ENCODE data around the gene CYB5R4. TPM values are rescaled to one million over a fixed set of nuclear protein-coding genes. Genes with fewer than 3 reads are reported as not detected.

CYB5R4 gene
- total RNA-seq, 1 experiment from 2014 or later: 12.5 TPM

DNA sequence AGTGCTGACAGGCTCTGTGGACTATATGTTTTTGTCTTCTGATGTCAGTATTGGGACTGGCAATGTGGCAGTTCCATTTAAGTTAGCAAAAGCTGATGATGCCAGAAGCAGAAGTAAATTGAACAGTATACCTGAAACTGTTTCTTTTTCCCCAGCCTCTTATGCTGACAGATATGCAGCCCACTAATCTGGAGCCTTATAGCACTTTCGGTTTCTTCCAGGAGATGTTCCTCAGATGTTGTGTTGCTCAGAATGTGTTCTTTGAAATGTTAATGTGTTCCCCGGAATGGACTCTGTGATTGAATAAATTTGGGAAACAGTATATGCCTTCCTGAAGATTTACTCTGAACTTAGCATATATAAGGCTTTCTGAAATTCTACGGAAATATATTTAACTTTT is 93.3 kb downstream of the CYB5R4 start:
- peak overlapping the region; percentile 20; the same call in 1 of the 2 replicates for H3K4me3 Mint-ChIP-seq
- peaks cover 8% of the 10 kb centered on the region for H3K9me3 Mint-ChIP-seq
- H3K27ac Mint-ChIP-seq: peak overlapping the region; percentile 65; the same call in 1 of the 2 replicates
- ChIA-PET POLR2A (no interaction called here), CTCF (no interaction called here)
- ATAC-seq: peak; percentile 86
- peaks cover 40% of the 10 kb centered on the region for H3K4me1 Mint-ChIP-seq
- no peak for DNase-seq (ENCODE audit: low spot score)
- TF ChIP-seq, protein P1, sequence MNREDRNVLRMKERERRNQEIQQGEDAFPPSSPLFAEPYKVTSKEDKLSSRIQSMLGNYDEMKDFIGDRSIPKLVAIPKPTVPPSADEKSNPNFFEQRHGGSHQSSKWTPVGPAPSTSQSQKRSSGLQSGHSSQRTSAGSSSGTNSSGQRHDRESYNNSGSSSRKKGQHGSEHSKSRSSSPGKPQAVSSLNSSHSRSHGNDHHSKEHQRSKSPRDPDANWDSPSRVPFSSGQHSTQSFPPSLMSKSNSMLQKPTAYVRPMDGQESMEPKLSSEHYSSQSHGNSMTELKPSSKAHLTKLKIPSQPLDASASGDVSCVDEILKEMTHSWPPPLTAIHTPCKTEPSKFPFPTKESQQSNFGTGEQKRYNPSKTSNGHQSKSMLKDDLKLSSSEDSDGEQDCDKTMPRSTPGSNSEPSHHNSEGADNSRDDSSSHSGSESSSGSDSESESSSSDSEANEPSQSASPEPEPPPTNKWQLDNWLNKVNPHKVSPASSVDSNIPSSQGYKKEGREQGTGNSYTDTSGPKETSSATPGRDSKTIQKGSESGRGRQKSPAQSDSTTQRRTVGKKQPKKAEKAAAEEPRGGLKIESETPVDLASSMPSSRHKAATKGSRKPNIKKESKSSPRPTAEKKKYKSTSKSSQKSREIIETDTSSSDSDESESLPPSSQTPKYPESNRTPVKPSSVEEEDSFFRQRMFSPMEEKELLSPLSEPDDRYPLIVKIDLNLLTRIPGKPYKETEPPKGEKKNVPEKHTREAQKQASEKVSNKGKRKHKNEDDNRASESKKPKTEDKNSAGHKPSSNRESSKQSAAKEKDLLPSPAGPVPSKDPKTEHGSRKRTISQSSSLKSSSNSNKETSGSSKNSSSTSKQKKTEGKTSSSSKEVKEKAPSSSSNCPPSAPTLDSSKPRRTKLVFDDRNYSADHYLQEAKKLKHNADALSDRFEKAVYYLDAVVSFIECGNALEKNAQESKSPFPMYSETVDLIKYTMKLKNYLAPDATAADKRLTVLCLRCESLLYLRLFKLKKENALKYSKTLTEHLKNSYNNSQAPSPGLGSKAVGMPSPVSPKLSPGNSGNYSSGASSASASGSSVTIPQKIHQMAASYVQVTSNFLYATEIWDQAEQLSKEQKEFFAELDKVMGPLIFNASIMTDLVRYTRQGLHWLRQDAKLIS (CRISPR knock-in tag; IDR thresholded peaks at IDR 0.05; ENCODE audit: borderline replicate concordance): no peak
- TF ChIP-seq GTF2I (CRISPR knock-in tag; conservative IDR thresholded peaks at IDR 0.05) (no peak), ZBTB21 (CRISPR knock-in tag; IDR thresholded peaks at IDR 0.05; ENCODE audit: borderline replicate concordance) (no peak), ESRRA (CRISPR knock-in tag; IDR thresholded peaks at IDR 0.05; ENCODE audit: borderline replicate concordance) (no peak), GABPB1 (CRISPR knock-in tag; IDR thresholded peaks at IDR 0.05) (no peak), JUN (CRISPR knock-in tag; IDR thresholded peaks at IDR 0.05) (no peak), RELA (CRISPR knock-in tag; IDR thresholded peaks at IDR 0.05; ENCODE audit: borderline replicate concordance) (no peak), NFYB (CRISPR knock-in tag; conservative IDR thresholded peaks at IDR 0.05; ENCODE audit: low read depth) (no peak)
- TF ChIP-seq, protein P2, sequence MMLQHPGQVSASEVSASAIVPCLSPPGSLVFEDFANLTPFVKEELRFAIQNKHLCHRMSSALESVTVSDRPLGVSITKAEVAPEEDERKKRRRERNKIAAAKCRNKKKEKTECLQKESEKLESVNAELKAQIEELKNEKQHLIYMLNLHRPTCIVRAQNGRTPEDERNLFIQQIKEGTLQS (CRISPR knock-in tag; conservative IDR thresholded peaks at IDR 0.05): no peak
- TF ChIP-seq, protein P3, sequence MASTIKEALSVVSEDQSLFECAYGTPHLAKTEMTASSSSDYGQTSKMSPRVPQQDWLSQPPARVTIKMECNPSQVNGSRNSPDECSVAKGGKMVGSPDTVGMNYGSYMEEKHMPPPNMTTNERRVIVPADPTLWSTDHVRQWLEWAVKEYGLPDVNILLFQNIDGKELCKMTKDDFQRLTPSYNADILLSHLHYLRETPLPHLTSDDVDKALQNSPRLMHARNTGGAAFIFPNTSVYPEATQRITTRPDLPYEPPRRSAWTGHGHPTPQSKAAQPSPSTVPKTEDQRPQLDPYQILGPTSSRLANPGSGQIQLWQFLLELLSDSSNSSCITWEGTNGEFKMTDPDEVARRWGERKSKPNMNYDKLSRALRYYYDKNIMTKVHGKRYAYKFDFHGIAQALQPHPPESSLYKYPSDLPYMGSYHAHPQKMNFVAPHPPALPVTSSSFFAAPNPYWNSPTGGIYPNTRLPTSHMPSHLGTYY (CRISPR knock-in tag; IDR thresholded peaks at IDR 0.05): no peak
- TF ChIP-seq, protein P4, sequence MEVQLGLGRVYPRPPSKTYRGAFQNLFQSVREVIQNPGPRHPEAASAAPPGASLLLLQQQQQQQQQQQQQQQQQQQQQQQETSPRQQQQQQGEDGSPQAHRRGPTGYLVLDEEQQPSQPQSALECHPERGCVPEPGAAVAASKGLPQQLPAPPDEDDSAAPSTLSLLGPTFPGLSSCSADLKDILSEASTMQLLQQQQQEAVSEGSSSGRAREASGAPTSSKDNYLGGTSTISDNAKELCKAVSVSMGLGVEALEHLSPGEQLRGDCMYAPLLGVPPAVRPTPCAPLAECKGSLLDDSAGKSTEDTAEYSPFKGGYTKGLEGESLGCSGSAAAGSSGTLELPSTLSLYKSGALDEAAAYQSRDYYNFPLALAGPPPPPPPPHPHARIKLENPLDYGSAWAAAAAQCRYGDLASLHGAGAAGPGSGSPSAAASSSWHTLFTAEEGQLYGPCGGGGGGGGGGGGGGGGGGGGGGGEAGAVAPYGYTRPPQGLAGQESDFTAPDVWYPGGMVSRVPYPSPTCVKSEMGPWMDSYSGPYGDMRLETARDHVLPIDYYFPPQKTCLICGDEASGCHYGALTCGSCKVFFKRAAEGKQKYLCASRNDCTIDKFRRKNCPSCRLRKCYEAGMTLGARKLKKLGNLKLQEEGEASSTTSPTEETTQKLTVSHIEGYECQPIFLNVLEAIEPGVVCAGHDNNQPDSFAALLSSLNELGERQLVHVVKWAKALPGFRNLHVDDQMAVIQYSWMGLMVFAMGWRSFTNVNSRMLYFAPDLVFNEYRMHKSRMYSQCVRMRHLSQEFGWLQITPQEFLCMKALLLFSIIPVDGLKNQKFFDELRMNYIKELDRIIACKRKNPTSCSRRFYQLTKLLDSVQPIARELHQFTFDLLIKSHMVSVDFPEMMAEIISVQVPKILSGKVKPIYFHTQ (CRISPR knock-in tag; IDR thresholded peaks at IDR 0.05): no peak
- TF ChIP-seq, protein P5, sequence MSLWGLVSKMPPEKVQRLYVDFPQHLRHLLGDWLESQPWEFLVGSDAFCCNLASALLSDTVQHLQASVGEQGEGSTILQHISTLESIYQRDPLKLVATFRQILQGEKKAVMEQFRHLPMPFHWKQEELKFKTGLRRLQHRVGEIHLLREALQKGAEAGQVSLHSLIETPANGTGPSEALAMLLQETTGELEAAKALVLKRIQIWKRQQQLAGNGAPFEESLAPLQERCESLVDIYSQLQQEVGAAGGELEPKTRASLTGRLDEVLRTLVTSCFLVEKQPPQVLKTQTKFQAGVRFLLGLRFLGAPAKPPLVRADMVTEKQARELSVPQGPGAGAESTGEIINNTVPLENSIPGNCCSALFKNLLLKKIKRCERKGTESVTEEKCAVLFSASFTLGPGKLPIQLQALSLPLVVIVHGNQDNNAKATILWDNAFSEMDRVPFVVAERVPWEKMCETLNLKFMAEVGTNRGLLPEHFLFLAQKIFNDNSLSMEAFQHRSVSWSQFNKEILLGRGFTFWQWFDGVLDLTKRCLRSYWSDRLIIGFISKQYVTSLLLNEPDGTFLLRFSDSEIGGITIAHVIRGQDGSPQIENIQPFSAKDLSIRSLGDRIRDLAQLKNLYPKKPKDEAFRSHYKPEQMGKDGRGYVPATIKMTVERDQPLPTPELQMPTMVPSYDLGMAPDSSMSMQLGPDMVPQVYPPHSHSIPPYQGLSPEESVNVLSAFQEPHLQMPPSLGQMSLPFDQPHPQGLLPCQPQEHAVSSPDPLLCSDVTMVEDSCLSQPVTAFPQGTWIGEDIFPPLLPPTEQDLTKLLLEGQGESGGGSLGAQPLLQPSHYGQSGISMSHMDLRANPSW (CRISPR knock-in tag; conservative IDR thresholded peaks at IDR 0.05; ENCODE audit: low read depth): no peak
- TF ChIP-seq, protein P6, sequence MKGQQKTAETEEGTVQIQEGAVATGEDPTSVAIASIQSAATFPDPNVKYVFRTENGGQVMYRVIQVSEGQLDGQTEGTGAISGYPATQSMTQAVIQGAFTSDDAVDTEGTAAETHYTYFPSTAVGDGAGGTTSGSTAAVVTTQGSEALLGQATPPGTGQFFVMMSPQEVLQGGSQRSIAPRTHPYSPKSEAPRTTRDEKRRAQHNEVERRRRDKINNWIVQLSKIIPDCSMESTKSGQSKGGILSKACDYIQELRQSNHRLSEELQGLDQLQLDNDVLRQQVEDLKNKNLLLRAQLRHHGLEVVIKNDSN (CRISPR knock-in tag; IDR thresholded peaks at IDR 0.05): no peak
- TF ChIP-seq, protein P7, sequence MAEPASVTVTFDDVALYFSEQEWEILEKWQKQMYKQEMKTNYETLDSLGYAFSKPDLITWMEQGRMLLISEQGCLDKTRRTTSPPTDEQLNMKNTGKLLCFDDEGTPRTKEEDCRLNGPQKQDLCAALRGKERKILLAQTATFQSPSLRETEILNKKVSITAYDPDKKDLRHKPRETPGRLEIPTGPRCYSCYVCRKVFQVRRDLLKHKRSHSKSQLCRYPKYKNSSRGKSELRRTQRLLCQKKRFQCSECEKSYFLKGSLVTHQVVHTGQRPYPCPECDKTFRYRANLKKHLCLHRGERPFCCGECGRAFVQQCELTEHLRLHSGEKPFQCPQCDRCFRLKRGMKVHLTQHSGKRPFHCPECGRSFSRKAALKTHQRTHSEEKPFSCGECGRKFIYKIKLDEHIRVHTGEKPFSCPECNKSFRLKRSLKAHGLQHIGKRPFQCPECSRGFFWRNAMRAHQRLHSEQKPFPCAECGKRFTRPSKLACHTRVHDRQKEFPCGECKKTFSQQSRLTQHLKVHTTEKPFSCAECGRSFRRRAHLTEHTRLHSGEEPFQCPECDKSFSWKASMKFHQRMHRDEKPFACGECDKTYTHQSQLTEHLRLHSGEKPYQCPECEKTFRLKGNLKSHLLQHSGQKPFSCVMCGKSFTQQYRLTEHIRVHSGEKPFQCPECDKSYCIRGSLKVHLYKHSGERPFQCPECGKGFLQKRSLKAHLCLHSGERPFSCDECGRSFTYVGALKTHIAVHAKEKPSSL (CRISPR knock-in tag; conservative IDR thresholded peaks at IDR 0.05): no peak
- H3K27me3 Mint-ChIP-seq (ENCODE audit: low read depth): no peaks in the 10 kb centered on the region
- peaks cover 21% of the 10 kb centered on the region for H3K36me3 Mint-ChIP-seq
